HG02571 (cell line): Measurements from ENCODE around the gene NKX3-2.

Source experiments
- ATAC-seq: cut with Tn5 transposase; IDR thresholded peaks from one replicate; pipeline ENCODE4 v1.9.1; 2021; ENCODE audit warnings: mild to moderate bottlenecking, moderate library complexity; ENCODE audit not compliant: unreplicated experiment

Gene NKX3-2

DNA sequence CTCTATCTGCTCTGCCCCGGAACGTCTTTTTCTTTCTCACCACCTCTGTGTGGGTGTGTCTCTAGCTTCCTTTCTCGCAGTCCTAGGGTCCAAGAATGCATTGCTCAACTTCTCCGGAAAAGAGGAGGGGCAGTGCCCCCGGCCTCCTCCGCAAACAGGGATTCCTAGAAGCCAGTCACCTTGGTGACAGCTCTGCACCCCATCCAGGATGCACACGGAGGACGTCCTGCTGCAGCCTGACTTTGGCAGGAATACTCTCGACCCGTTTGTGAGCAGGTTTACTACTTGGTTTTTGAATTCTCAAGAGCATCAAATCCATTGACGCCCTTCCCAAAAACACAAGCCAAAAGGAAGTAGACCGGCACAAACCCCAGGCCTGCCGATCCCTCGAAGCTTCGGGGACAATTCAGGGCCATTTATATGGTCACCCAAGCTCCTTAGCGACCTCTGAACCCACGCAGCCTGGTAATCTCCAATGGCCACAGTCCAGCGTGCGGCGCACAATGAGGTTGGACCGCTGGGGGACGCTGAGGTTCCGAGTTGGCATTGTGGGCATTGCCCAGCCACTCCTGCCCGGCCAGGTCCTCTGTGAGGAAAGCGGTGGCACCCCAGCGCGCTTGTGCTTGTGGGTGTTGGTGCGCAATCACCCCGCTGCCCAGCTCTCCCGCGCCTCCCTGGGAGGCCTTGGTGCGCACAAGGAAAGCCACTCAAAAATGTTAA, 9.8 kb downstream of the NKX3-2 start:
- no peak for ATAC-seq

- ATAC-seq, result no peak
Observed at GRCh38 chr4:13533670-13534343, 10.5 kb downstream of the NKX3-2 start.

GRCh38 chr4:13531625-13531998, 12.7 kb downstream of the NKX3-2 start:
- no peak for ATAC-seq

- no peak for ATAC-seq
Observed at GRCh38 chr4:13530823-13531624, 13.3 kb downstream of the NKX3-2 start.

GRCh38 chr4:13529128-13529919, 15.0 kb downstream of the NKX3-2 start:
- ATAC-seq, result no peak

DNA sequence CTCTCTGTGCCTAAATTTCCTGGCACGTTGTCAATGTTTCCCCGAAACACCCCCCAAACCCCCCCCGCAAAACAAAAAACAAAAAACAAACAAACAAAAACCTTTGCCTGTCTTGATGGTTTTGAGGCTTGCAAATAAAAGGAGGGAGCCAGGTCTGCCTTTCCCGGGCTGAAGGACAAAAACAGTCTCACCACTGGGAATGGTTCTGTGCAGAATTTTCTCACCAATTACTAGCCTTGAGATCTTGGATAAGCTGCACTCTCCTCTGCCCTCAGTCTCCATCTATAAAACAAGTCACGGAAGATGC, 15.5 kb downstream of the NKX3-2 start:
- no peak for ATAC-seq

DNA sequence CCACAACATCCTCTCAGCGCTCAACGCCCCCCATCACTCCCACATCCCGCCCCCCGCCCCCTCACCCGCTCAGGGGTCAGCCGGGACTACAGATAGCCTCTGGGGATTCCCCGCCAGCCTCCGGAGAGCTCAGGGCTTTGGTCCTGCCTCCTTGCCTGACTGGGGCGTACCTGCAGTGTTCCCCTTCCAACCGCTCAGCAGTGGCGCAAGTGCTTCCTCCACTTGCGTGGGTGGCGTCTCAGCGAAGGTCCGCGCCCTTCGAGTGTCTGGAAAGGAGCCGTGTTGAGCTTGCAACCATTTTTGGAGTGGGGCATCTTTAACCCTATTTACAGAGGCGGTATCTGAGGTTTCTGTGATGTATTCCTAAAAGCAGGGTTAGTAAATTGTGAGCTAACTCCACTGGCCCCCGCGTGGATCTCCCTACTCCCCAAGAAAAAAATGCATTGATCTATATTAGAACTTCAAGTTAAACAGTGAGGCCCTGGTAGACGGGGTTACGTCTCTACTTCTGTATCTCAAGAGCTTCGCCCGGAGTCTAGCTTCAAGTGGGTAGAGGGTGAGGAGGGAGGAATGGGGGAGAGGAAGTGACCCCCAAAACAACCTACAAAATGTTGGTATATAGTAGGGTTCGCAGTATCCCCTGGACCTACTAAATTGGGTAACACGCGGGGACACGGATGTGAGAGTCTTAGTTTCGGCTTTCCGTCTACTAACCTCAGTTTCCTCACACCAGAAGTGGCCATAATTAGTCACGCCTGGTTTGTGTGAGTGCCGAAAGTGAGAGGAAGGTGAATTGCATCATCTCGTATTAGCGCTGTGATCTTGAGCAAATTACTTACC, 16.1 kb downstream of the NKX3-2 start:
- ATAC-seq, result peak; percentile 73

DNA sequence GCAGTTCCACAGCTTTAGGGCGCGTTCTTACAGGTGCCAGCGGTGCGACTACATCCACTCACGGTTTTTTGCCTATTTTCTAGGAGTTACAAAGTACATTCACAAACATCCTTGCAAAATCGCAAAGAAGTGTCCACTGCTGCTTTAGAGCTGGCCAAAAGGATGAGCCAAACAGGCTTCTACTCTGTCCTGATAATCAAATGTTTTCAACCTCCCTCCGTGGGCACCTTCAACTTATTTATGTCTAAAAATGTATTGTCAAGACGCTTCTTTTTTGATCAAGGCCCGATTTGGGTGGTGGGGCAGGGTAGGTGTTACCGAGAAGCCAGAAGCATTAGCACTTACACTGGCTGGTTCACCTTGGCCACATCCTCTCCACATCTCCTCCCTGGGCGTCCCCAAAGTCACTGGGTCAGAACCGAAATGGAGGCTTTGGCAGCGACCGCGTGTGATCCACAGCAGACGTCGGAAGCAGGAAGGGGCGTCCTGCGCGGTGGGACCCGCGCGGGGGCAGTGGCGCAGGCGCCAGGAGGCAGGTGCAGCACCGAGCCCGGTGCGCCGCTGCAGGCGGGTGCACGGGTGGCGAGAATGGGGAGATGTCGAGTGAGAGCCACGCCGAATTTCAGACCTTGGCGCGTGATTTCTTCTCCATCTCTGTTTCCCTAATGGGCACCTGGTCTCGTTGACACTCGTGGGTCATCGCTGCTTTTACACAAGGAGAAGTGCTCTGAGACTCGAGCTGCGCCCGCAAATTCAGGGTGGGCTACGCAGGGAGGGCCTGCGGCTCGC, 16.9 kb downstream of the NKX3-2 start:
- no peak for ATAC-seq

DNA sequence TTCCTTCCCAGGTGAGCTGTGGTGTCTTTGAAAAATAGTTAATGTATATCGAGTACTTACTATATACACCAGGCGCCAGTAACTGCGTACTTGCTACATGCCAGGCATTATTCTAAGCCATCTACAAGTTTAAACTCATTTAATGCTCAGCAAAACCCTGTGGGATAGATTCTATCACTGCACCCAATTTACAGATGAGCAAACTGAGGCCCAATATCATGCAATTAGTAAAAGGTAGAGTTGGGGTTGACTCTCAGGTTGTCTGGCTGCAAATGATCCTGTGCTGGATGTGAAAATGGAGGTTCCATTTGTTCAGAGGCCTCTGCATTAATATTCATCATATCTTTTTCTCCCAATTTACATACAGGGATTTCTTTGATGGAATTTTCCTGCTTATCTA, 17.6 kb downstream of the NKX3-2 start:
- ATAC-seq, result no peak

GRCh38 chr4:13525606-13526281, 18.6 kb downstream of the NKX3-2 start:
- ATAC-seq, result no peak

- ATAC-seq, result no peak
Observed at GRCh38 chr4:13524504-13525243, 19.6 kb downstream of the NKX3-2 start.

- ATAC-seq, result no peak
Observed at GRCh38 chr4:13523591-13524503, 20.5 kb downstream of the NKX3-2 start.

DNA sequence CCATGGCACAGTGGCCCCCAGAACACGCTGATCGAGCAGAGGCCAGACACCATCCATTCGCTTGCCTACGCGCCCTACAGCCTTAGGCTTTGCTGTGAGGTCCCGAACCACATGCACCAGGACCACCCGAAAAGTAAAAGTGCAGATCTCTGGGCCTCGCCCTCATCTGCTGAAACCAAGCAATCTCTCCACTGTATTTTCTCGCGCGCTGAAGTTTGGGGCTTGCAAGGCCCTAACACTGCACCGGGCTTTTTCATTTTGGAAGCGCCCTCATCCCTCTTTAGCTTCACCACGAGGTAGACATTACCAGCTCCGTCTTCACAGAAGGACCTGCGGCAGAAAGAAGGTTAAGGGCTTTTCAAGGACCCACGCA, 21.2 kb downstream of the NKX3-2 start:
- no peak for ATAC-seq

DNA sequence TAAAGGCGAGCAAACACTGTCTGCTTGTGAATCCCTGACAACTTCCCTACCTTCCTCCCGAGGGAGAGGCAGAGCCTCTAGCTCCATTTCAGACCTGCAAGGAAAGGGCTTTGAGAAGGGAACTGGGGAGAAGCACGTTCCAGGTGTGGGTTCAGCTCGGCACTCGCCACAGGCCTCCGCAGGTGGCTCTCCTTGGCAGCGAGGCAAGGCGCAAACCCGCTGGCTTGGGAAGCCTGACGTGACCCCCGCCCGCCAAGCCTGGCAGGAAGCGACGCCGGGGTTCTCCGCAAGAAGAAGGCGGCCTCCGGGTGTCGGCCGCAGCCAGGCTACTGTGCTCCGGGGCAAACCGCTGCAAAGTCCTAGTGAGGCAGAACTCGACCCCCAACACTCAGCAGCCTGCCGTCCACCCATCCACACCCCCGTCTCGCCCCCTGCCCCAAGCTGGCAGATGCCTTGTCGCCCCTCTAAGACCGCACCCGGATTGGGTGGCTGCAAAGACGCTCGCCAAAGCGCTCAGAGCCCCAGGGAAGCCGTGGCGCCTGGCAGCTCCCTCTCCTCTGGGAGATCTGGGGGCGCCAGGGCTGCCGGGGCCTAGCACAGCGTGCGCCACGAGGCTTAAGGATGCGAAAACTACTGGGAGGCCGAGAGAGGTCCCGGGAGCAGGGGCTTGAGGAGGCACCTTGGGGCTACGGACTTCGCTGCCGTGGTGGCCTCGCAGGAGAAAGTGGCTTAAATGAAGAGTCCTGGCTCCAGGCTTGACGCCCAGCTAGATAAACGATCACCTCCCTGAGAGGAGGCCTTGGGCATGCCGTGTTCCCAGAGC, 21.8 kb downstream of the NKX3-2 start:
- no peak for ATAC-seq

- no peak for ATAC-seq
Observed at GRCh38 chr4:13521047-13521446, 23.3 kb downstream of the NKX3-2 start.

DNA sequence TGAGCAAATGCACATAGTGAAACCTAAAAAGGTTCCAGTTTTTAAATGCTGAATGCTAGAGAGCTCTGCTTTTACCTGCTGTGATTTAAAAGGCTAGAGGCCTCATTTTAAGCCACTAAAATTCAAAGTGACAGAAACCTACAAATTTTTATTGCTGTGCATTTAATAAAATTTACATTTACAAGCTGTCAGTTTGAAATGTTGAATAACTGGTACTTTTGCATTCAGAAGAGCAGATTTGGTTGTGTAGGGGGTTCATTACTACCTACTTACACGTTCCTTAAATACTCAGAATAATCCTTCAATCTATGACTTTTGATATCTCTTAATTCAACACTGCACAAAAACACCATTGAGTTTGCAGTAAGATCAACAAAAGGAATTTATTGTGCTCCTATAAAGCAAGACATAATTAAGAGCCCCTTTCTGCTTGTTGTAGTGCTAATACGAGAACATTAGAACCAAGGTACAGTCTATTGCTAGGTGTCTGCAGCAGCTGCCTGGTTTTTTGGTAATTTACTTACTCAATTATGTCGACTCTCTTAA, 27.9 kb downstream of the NKX3-2 start:
- ATAC-seq, result no peak
